HFF-Myc (cell line): Measurements from ENCODE around the gene TSC22D1.

Experiments
- DNase-seq: peaks from one replicate; pipeline ENCODE4 v3.0.0-alpha.2; 2011; ENCODE audit warnings: low read depth; ENCODE audit errors: extremely low read depth
- H3K4me3 ChIP-seq: replicated peaks from 2 replicates; pipeline ENCODE4 v1.5.1; 2011; ENCODE audit warnings: low read depth, mild to moderate bottlenecking, control low read depth, low read length
- TF ChIP-seq, protein P1 (sequence below): IDR thresholded peaks from 2 replicates; pipeline ENCODE4 v1.5.1; 2012; ENCODE audit warnings: mild to moderate bottlenecking, low read depth, low read length, control low read depth; ENCODE audit errors: missing control alignments

Gene TSC22D1

DNA sequence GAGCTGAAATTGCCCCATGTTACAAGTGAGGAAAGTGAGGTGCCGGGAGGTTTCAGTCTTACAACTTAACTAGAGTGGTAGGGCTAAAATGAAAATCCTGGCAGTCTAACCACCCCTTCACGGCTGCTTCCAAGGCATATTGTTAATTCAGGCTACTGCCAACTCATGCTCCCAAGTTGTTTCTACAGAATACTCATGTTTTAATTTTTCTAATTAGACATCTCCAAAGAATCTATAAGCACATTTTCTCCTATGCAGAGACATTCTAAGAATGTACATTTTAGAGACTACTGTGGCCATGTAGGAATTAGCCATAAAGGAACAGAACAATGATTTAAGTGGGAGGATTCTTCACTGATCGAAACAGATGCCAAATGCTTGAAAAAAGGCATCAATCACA is 7.0 kb upstream of the TSC22D1 start:
- TF ChIP-seq, protein P1, sequence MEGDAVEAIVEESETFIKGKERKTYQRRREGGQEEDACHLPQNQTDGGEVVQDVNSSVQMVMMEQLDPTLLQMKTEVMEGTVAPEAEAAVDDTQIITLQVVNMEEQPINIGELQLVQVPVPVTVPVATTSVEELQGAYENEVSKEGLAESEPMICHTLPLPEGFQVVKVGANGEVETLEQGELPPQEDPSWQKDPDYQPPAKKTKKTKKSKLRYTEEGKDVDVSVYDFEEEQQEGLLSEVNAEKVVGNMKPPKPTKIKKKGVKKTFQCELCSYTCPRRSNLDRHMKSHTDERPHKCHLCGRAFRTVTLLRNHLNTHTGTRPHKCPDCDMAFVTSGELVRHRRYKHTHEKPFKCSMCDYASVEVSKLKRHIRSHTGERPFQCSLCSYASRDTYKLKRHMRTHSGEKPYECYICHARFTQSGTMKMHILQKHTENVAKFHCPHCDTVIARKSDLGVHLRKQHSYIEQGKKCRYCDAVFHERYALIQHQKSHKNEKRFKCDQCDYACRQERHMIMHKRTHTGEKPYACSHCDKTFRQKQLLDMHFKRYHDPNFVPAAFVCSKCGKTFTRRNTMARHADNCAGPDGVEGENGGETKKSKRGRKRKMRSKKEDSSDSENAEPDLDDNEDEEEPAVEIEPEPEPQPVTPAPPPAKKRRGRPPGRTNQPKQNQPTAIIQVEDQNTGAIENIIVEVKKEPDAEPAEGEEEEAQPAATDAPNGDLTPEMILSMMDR, result no peak
- no peak overlapping the region for H3K4me3 ChIP-seq
- no peak for DNase-seq

DNA sequence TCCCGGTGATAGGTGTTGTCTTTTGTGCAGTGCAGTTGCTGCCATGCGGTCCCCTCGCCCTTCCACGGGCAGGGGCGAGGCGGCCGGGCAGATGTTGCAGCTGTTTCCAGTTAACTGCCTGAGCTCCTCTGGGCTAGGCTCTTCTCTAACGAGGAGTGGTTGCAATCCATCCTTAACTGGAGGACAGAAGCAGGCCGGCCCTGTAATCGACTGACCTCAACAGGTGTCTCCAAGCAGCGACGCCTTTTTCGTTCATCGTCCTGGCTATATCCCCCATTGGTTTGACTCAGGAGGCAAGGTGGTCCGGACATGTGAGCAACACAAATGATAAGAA is 1.9 kb upstream of the TSC22D1 start:
- H3K4me3 ChIP-seq, result peak overlapping the region; percentile 86
- DNase-seq, result peak; percentile 33
- TF ChIP-seq, protein P1, result no peak

DNA sequence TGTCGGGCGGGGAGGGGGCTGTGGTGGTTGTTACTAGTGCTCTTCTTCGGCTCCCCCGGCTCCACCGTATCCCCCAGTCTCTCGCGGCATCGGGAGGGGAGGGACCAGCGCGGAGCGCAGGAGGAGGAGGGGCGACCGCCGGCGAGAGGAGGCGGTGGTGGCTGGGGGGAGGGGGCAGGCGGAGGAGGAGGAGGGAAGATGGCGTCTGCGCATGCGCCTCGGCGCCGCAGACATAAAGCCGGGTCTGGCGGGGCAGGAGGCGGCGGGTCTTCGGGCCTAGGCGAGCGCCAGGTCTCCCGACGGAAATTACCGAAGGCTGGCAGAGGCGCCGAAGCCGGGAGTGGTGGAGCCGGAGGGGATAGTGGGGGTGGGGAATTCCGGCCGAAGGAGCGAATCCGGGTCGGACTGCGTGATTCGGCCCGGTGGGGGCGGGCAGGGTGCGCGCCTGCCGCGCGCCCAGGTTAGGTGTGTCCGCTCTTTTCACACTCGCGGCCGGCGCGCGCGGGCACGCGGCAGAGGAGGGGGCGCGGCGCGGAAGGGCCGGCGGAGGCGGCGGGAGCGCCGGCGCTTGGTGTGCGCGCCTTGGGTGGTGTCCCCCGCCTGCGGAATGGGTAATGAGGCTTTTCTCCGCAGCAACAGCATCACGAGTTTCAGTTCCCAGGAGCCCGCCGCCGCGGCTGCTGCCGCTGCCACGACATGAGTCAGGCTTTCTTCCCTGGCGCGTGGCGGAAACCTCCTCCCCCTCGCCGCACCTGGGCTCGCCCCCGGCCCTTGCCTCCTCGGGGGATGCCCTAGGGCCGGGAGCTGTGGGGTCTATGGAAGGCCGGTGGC is 1.3 kb upstream of the TSC22D1 start:
- H3K4me3 ChIP-seq, result peak overlapping the region; percentile 86
- peak; percentile 87 for DNase-seq
- TF ChIP-seq, protein P1, result no peak

DNA sequence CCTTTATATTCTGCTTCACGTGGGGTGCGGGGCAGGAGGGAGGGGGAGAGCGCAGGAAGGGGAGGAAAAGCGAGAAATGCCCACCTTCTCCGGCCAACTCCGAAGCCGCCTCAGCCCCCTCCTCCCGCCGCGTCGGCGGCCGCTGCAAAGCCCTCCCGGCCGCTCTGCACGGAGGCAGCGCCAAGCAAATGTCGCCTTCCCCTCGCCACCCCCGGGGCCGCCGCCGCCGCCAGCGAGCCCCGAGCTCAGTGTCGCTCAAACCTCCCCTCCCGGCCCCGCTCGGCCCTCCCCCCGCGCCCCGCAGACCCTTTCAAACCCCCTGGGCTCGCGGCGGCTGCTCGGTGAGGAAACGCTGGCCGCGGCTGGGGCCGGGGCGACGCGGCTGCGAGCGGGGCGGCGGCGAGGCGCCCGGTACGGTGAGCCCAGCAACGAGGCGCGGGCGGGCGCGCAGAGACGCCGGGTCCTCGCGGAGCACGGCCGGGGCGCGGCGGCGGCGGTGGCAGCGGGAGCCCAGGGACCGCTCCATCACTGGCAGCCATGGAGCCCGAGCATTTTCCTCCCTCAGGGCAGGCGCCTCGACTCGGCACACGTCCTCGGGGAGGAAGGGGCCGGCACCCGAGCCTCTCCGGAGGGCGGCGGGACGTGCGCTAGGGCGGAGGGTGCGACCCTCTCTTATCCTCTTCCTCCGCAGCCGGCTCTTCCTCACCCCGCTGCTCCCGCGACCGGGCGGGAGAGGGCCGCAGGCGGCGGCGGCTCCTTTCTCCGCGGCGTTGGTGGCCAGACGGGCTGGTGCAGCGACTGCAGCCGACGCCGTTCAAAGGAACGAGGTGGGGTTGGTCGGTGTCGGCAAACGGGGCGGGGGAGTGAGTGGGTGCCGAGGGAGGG is 463 bp upstream of the TSC22D1 start:
- TF ChIP-seq, protein P1, result no peak
- no peak for DNase-seq
- H3K4me3 ChIP-seq, result peak overlapping the region; percentile 86

DNA sequence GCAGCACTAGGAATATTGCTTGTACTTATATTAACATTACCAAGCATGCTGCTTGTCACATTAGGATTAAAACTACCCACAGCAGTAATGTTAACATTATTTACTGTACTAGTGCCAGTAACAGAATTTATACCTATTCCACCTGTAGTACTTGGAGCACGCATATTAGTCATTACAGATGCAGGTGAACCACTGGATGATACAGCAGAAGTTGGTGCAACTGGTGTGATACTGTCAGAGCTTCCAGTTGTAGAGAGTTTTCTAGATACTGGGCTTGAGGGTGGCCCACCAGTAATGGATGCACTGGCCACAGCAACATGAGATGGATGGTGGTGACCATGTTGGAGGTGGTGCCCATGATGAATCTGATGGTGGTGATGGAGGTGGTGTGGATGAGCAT is 1.1 kb downstream of the TSC22D1 start:
- DNase-seq, result no peak
- TF ChIP-seq, protein P1, result no peak
- H3K4me3 ChIP-seq, result peak overlapping the region; percentile 86

DNA sequence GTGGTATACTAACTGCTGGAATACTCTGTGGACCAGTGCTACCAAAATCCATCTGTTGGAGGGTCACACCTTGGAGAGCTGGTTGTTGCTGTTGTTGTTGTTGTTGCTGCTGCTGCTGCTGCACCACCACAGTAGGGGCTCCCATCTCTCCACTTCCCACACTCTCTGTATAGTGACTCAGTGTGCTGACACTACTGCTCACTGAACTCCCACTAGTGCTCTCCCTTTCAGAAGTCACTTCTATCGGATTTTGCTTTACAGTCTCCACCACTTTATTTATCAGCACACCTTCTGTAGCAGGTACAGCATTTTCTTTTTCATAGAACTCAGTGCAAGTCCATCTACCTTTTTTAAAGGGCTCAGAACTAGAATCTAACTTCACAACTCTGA is 1.7 kb downstream of the TSC22D1 start:
- TF ChIP-seq, protein P1, result no peak
- peak overlapping the region; percentile 86 for H3K4me3 ChIP-seq
- DNase-seq, result no peak
